K562 (cell line): ENCODE measurements around the gene TOM1L2. TPM values are rescaled to one million over a fixed set of nuclear protein-coding genes. Genes with fewer than 3 reads are reported as not detected.

ENCODE experiments used
- ETV5 ChIP-seq: sonication (generic); formaldehyde crosslinking; IDR thresholded peaks from 2 replicates; pipeline ENCODE4 v1.4.0; 2020; ENCODE audit warnings: low read depth, mild to moderate bottlenecking, missing genetic modification reagents
- XRCC3 ChIP-seq: fragments of 450-650 bp; IDR thresholded peaks from 2 replicates; pipeline ENCODE4 v1.6.1; 2017; ENCODE audit warnings: mild to moderate bottlenecking, moderate library complexity
- ZNF239 ChIP-seq: fragments of 250-450 bp; sonication (Bioruptor Pico); IDR thresholded peaks from 2 replicates; pipeline ENCODE4 v1.4.0; 2020; ENCODE audit warnings: mild to moderate bottlenecking
- ZNF785 ChIP-seq: fragments of 250-450 bp; sonication (Bioruptor Pico); IDR thresholded peaks from 2 replicates; pipeline ENCODE4 v1.4.0; 2020; ENCODE audit warnings: mild to moderate bottlenecking
- polyA plus RNA-seq, 8 experiments: library from polyadenylated mRNA; depleted of rRNA in 4 of 8; stranded (reverse) in 5 of 8; unstranded in 3 of 8; fragments of >200 nt; fragmentation: Nextera tagmentation in 2 of 8; fragmentation: Illumina TruSeq in 1 of 8; extraction: Ambion mirVana in 2 of 8; extraction: Trizol in 1 of 8; gene quantifications; 2 replicates each; pipeline versions ENCODE4 v1.2.1 to v1.2.3, GENCODE V29; 2011 to 2014; ENCODE audit warnings: inconsistent platforms in 1 of 8, missing spikeins in 1 of 8
- total RNA-seq, 7 experiments: library from RNA; depleted of rRNA in 6 of 7; stranded (reverse); fragments of >200 nt in 6 of 7; fragmentation: Illumina TruSeq in 2 of 7; extraction: Trizol in 2 of 7; gene quantifications; 2 replicates each; pipeline versions ENCODE4 v1.2.1 to v1.2.3, GENCODE V29; 2011 to 2021; ENCODE audit warnings: low replicate concordance in 1 of 7
- TF ChIP-seq, protein P1 (sequence below): IDR thresholded peaks from 2 replicates; pipeline ENCODE4 v1.6.1; 2016; ENCODE audit warnings: missing genetic modification characterization, missing compliant biosample characterization
- TF ChIP-seq, protein P2 (sequence below): fragments of 200-600 bp; sonication (generic); IDR thresholded peaks from one replicate; pipeline ENCODE4 v1.6.1; 2012; ENCODE audit warnings: mild to moderate bottlenecking, low read depth, low read length, inconsistent platforms
- TF ChIP-seq, protein P3 (sequence below): fragments of 250-450 bp; sonication (Bioruptor Pico); IDR thresholded peaks from 2 replicates; pipeline ENCODE4 v1.8.0; 2022; ENCODE audit warnings: inconsistent platforms
- TF ChIP-seq, protein P4 (sequence below): fragments of 250-450 bp; sonication (Bioruptor Pico); IDR thresholded peaks from 2 replicates; pipeline ENCODE4 v1.8.0; 2021; ENCODE audit warnings: moderate library complexity, mild to moderate bottlenecking, inconsistent platforms
- TF ChIP-seq, protein P5 (sequence below): fragments of 450-650 bp; formaldehyde crosslinking; IDR thresholded peaks from 2 replicates; pipeline ENCODE4 v1.4.0; 2020; ENCODE audit warnings: mild to moderate bottlenecking

The TOM1L2 gene
- total and polyA plus RNA-seq, 9 of the 15 experiments (the other 6 are each of a cell fraction or from before 2014, with no cell fraction given): 0.07 to 6.0 (median 2.5) TPM

DNA sequence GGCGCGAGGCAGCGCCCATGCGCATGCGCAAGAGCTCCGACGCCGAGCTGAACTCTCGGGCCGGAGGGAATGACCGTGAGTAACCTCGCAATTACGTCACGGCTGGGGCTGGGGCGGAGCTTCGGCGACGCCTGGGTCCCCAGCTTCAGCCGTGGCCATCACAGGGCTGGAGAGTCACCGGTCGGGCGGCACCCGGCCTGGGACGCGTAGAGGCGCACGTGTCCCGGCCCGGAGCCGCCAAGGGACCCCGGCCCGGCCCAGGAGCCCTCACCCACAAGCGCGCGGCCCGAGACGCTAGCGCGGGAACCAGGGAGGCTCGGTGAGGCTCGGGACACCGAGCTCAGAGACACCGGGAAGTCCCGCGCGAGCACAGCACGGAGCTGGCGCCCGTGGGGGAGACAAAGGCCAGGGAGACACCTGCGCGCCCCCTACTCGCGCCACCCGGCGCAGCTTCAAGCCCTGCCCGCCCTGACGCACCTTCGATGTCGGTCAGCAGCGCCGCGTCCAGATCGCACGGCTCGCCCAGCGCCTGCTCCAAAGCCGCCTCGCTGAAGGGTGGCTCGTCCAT is 135.9 kb downstream of the TOM1L2 start (continued):
- no peak for TF ChIP-seq ETV5 (CRISPR knock-in tag)
- TF ChIP-seq, protein P1, sequence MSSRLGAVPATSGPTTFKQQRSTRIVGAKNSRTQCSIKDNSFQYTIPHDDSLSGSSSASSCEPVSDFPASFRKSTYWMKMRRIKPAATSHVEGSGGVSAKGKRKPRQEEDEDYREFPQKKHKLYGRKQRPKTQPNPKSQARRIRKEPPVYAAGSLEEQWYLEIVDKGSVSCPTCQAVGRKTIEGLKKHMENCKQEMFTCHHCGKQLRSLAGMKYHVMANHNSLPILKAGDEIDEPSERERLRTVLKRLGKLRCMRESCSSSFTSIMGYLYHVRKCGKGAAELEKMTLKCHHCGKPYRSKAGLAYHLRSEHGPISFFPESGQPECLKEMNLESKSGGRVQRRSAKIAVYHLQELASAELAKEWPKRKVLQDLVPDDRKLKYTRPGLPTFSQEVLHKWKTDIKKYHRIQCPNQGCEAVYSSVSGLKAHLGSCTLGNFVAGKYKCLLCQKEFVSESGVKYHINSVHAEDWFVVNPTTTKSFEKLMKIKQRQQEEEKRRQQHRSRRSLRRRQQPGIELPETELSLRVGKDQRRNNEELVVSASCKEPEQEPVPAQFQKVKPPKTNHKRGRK (tag): no peak
- TF ChIP-seq, protein P2, sequence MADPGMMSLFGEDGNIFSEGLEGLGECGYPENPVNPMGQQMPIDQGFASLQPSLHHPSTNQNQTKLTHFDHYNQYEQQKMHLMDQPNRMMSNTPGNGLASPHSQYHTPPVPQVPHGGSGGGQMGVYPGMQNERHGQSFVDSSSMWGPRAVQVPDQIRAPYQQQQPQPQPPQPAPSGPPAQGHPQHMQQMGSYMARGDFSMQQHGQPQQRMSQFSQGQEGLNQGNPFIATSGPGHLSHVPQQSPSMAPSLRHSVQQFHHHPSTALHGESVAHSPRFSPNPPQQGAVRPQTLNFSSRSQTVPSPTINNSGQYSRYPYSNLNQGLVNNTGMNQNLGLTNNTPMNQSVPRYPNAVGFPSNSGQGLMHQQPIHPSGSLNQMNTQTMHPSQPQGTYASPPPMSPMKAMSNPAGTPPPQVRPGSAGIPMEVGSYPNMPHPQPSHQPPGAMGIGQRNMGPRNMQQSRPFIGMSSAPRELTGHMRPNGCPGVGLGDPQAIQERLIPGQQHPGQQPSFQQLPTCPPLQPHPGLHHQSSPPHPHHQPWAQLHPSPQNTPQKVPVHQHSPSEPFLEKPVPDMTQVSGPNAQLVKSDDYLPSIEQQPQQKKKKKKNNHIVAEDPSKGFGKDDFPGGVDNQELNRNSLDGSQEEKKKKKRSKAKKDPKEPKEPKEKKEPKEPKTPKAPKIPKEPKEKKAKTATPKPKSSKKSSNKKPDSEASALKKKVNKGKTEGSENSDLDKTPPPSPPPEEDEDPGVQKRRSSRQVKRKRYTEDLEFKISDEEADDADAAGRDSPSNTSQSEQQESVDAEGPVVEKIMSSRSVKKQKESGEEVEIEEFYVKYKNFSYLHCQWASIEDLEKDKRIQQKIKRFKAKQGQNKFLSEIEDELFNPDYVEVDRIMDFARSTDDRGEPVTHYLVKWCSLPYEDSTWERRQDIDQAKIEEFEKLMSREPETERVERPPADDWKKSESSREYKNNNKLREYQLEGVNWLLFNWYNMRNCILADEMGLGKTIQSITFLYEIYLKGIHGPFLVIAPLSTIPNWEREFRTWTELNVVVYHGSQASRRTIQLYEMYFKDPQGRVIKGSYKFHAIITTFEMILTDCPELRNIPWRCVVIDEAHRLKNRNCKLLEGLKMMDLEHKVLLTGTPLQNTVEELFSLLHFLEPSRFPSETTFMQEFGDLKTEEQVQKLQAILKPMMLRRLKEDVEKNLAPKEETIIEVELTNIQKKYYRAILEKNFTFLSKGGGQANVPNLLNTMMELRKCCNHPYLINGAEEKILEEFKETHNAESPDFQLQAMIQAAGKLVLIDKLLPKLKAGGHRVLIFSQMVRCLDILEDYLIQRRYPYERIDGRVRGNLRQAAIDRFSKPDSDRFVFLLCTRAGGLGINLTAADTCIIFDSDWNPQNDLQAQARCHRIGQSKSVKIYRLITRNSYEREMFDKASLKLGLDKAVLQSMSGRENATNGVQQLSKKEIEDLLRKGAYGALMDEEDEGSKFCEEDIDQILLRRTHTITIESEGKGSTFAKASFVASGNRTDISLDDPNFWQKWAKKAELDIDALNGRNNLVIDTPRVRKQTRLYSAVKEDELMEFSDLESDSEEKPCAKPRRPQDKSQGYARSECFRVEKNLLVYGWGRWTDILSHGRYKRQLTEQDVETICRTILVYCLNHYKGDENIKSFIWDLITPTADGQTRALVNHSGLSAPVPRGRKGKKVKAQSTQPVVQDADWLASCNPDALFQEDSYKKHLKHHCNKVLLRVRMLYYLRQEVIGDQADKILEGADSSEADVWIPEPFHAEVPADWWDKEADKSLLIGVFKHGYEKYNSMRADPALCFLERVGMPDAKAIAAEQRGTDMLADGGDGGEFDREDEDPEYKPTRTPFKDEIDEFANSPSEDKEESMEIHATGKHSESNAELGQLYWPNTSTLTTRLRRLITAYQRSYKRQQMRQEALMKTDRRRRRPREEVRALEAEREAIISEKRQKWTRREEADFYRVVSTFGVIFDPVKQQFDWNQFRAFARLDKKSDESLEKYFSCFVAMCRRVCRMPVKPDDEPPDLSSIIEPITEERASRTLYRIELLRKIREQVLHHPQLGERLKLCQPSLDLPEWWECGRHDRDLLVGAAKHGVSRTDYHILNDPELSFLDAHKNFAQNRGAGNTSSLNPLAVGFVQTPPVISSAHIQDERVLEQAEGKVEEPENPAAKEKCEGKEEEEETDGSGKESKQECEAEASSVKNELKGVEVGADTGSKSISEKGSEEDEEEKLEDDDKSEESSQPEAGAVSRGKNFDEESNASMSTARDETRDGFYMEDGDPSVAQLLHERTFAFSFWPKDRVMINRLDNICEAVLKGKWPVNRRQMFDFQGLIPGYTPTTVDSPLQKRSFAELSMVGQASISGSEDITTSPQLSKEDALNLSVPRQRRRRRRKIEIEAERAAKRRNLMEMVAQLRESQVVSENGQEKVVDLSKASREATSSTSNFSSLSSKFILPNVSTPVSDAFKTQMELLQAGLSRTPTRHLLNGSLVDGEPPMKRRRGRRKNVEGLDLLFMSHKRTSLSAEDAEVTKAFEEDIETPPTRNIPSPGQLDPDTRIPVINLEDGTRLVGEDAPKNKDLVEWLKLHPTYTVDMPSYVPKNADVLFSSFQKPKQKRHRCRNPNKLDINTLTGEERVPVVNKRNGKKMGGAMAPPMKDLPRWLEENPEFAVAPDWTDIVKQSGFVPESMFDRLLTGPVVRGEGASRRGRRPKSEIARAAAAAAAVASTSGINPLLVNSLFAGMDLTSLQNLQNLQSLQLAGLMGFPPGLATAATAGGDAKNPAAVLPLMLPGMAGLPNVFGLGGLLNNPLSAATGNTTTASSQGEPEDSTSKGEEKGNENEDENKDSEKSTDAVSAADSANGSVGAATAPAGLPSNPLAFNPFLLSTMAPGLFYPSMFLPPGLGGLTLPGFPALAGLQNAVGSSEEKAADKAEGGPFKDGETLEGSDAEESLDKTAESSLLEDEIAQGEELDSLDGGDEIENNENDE: no peak
- no peak for TF ChIP-seq ZNF239 (CRISPR knock-in tag)
- TF ChIP-seq XRCC3: no peak
- no peak for TF ChIP-seq ZNF785 (CRISPR knock-in tag)
- TF ChIP-seq, protein P3, sequence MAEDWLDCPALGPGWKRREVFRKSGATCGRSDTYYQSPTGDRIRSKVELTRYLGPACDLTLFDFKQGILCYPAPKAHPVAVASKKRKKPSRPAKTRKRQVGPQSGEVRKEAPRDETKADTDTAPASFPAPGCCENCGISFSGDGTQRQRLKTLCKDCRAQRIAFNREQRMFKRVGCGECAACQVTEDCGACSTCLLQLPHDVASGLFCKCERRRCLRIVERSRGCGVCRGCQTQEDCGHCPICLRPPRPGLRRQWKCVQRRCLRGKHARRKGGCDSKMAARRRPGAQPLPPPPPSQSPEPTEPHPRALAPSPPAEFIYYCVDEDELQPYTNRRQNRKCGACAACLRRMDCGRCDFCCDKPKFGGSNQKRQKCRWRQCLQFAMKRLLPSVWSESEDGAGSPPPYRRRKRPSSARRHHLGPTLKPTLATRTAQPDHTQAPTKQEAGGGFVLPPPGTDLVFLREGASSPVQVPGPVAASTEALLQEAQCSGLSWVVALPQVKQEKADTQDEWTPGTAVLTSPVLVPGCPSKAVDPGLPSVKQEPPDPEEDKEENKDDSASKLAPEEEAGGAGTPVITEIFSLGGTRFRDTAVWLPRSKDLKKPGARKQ (CRISPR knock-in tag): no peak
- TF ChIP-seq, protein P4, sequence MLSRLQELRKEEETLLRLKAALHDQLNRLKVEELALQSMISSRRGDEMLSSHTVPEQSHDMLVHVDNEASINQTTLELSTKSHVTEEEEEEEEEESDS (CRISPR knock-in tag): no peak
- TF ChIP-seq, protein P5, sequence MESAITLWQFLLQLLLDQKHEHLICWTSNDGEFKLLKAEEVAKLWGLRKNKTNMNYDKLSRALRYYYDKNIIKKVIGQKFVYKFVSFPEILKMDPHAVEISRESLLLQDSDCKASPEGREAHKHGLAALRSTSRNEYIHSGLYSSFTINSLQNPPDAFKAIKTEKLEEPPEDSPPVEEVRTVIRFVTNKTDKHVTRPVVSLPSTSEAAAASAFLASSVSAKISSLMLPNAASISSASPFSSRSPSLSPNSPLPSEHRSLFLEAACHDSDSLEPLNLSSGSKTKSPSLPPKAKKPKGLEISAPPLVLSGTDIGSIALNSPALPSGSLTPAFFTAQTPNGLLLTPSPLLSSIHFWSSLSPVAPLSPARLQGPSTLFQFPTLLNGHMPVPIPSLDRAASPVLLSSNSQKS (CRISPR knock-in tag): no peak
